HG02885 (cell line): ENCODE measurements around the gene GLYR1.

Experiments used
- ATAC-seq: cut with Tn5 transposase; IDR thresholded peaks from one replicate; pipeline ENCODE4 v1.9.1; 2021; ENCODE audit warnings: mild to moderate bottlenecking; ENCODE audit not compliant: unreplicated experiment, poor library complexity

The GLYR1 gene

GRCh38 chr16:4852221-4852872 is 5.3 kb upstream of the GLYR1 start:
- ATAC-seq, result no peak

DNA sequence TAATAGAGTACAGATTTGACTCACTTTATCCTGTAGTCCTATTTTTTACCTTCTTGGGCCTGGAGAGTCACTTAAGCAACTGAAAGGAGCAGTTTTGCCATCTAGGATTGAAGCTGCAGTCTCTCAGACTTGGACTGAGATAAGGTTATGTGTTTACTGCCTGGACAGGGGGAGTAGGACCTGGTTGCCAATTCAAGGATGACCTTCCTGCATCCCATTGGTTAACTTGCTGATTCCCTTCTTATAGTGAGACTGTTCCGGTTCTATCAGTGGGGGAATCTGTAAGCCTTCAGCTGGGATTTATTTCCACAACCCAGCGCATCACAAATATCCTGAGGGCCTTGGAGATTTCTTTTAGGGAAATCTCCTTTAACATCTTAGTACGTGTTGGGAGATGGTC is 3.1 kb upstream of the GLYR1 start:
- ATAC-seq, result no peak

- ATAC-seq, result peak; percentile 17
Observed at GRCh38 chr16:4847774-4848587, 893 bp upstream of the GLYR1 start.

- peak; percentile 17 for ATAC-seq
Observed at GRCh38 chr16:4846503-4846900, 586 bp downstream of the GLYR1 start.

DNA sequence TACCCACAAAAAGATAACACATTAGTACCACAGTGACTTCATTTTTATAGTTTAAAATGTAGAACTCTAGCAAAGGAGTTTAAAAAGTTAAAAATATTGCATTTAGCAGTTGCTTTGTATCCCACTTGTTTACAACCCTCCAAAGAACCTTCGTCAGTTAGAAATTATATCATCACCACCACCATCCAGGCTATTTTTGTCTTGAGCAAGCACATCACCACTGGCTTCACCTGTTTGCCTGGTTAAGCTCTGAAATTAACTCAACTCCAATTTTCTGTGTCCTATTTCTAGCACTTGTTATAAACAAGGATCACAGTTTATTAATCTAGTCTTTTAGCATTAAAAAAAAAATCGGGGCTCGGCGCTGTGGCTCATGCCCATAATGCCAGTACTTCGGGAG is 6.1 kb downstream of the GLYR1 start:
- ATAC-seq, result no peak

GRCh38 chr16:4839942-4840341 is 7.1 kb downstream of the GLYR1 start:
- no peak for ATAC-seq

DNA sequence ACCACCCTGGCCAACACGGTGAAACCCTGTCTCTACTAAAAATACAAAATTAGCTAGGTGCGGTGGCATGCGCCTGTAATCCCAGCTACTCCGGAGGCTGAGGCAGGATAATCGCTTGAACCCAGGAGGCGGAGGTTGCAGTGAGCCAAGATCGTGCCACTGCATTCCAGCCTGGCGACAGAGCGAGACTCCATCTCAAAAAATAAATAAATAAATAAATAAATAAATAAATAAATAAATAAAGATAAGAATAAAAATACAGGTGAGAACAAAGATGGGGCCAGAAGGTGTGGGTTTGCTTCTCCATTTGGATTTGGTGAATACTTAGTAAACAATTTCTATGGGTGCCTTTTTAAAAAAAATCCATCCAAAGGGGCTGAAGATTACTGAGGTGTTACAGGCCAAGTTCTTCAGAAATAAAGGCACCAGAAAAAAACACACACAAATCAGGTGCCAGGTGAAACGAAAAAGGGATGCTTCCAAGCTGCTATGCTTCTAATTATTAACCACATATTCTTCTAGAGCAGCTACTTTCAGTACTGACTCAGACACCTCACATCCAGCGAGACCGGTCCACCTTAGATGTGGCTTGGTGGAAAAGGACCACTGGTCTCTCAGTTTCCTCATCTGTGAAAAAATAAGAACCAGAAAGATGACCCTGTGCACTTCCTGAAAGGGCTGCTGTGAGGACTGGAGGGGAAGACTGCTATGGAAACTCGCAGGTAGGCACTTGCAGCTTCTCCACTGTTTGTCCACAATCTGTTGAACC is 9.2 kb downstream of the GLYR1 start:
- ATAC-seq, result no peak

DNA sequence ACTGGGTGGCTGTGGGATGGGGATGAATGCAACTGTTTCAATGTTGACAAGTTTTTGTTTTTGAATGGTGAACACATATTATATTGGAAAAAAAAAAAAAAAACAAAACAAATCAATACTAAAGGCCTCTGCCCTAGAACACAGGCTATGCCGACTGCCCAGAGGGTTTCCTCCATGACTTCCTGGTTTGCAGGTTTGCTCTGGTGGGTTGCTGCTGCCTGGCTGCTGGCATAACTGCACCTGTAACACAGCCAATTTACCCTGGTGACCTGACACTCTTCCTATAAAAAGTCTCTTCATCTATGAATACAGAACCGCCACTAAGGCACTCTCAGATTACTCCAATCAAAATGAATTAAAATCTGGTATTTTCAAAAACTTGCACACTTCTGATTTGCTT is 10.4 kb downstream of the GLYR1 start:
- ATAC-seq, result no peak

DNA sequence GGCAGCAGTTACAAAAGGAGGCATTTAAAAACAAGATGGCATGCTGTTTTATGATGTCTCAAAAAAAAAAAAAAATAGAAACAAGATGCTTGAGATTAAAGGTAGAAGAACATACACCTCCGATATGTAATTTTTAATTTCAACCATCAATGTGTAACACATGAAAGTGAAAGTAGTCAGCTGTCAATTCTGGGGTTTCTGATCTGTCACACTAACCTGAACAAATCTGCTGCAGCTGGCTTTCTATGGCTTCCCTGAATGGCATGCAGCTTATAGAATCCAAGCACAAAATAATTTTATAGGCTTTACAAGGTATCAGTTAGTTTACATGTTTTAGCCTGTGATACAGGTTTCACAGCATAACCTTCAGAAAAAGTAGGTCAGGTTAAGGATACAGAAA is 13.5 kb downstream of the GLYR1 start:
- no peak for ATAC-seq

DNA sequence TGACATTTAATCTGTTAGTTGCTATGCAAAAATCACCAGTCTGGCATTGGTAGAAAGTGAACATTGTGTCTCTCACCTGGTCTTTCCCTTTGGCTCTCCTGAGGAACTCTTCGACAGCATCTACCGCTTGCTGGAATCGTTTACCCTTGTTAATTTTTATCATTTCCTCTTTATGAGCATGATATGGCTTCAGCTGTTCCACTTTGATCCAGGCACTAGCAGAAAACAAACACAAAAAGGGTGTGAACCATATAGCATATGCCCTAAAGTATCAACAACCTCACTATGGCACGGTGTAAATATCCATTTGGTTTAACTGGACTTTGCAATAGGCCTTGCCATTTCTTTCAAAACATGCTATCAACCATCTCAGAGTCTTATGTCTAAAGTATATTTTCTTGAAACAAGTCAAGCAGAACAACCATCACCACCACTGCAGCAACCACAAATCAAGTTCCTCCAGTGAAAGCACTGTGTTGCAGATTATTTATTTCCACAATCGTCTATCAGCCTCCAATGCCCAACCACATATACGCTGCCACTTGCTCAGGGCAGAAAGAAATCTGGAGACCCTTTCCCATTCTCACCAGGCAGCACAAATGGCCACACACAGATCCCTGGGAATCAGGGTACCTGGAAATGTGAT is 14.3 kb downstream of the GLYR1 start:
- no peak for ATAC-seq

DNA sequence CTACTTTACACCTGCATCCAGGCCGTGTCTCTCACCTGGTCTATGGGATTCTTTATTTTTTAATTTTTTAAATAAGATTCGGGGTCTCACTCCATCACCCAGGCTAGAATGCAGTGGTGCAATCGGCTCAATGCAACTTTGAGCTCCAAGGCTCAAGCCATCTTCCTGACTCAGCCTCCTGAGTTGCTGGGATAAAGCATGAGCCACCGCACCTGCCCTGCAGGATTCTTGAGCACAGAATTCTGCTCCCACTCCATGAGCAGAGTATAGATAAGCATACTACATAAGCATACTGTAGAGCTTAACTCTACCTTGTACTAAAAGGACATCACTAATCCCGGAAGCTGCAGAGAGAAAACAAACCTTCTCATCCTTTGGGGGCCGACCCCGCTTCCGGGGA is 15.5 kb downstream of the GLYR1 start:
- ATAC-seq, result no peak

DNA sequence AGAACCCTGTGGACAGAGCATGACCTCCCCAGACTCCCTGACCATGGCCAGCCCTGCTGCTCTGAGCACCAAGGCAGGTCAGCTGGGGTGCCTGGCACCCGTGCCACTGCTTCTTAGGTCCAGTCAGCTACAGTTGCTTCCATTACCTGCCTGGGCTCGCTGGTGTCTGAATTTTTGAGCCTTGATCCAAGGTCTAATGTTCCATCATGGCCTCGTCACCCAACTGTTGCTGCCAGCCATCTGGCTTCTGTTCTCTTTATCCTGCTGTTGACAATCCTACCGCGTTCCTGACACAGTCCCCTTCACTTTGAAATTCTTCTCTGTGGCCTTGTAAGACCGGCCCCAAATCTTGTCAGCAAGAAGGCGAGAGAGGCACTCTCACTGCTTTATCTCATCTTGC is 16.7 kb downstream of the GLYR1 start:
- ATAC-seq, result no peak

DNA sequence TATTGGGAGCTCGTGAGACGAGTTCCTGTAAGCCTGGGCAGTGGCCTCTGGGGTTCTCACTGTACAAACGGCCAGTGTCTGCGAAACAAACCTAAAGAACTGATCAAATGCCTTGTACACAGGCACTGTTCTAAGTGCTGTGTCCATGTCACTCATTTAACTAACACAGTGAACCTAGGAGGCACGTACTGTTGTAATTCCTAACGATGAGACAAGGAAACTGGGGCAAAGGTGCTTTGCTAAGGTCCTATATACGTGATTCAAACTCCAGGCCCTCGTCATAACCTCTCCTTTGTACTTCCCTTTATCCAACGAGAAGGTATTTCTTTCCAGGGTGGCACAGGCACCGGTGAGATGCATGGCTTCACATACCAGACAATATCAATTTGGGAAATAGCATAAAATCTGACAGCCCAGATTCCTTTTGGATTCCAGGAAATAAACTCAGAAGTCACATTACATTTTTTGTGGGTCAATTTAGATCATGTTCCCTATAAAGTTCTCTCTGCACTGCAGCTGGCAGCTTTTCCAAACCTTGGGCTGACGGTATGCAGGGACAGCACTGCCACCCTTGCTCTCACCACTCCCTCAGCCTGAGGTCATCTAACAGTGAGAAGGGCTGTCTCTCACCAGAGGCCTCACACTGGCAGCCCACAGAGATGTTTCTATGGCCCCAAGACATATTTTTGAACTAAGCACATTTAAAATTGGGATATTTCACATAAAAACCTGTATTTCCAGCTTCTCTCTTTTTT is 18.3 kb downstream of the GLYR1 start:
- ATAC-seq, result no peak

DNA sequence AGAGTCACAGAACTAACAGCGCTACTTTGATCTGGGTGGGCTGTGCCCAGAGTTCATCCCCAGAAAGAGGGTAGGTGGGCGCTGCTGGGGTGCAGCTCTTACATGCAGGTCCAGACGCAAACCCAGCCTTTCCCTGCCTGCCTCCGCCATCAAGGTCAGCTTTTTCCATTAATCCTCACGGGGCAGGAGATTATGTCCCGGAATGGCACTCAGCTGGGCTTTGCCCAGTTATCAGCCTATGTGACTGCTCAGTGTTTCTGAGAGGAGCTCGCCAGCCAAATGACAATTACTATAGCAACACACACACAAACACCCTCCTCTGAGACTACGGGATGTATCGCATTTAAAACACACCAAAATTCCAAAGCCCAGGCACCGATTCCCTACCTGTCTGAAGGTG is 20.1 kb downstream of the GLYR1 start:
- no peak for ATAC-seq

DNA sequence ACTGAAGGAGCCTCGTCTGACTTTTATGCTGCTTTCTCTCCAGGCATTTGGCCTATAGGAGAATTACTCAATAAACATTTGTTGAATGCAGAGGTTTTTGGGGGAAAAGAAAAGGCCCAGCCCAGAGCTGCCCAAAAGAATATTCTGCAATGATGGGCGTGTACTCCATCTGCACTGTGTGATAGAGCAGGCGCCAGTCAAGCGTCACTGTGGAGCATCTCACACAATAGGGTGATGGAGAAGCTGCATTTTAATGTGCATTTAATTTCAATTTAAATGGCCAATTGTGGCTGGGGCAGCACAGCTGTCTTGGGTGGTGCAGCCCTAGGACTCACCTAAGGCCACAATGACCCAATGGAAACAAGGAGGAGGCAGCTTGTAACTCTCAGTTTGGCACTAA is 20.6 kb downstream of the GLYR1 start:
- no peak for ATAC-seq

GRCh38 chr16:4825196-4825595 is 21.9 kb downstream of the GLYR1 start:
- no peak for ATAC-seq

DNA sequence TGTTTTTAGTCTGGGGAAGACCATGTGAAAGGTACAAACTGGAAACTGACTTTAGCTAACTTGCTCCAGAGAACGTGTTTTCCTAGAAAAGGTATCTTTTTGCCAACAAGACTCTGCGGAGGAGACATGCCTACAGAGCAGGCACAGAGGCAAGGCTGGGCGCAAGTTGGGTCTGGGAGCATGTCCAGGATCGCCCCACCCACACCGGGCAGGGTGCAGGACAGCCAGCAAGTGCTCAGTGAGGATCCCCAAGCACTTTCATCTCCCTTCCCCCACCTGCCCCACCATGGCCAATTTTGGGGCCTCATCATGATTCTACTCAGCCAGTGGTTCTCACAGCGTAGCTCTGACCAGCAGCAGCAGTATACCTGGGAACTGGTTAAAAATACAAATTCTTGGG is 26.4 kb downstream of the GLYR1 start:
- ATAC-seq, result no peak

DNA sequence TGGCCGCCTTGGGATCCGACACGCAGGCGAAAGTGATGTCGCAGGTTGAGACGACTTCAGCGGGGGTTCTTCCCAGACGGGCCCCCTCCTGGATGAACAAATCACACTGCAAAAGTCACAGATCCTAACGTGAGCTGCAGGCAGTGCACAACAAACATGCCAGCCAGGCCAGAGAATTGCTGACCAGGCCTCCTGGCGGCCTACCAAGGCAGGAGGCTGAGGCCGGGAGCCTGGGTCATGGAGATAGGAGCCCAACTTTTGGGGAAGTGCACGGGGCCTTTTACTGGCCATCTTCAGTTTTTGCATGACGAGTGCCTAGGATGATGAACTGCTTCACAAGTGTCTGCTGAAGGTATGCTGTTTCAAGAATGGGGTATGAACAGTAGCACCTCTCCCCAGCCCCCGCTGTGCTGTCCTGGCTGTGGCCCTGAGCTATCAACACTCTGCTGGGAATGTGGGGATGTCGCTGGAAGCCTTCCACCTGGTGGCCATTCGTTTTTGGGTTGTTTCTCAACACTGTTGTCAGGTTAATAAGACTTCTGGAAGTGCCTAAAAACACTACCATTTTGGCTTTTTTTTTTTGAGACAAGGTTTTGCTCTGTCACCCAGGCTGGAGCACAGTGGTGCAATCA is 32.4 kb downstream of the GLYR1 start:
- ATAC-seq, result no peak

DNA sequence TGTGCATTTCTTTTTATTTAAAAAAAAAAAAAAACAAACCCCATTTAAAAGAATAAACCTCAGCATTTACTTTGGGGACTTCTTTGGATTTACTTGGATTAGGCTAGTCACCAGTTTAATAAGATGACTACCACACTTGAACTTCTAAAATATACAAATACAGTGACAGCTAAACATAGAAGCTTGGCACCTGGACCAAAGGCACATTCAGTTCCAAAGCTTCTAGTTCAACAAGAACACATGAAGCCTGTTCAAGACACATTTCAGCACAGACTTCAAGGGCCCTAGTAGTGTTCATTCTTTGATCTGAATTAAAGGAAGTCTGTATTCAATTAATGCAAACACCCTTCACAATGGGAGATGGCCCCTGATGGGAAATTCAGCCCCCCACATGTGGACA is 33.0 kb downstream of the GLYR1 start:
- ATAC-seq, result no peak
